CD4-positive, alpha-beta T cell treated with Interferon alpha-2 for 1 hour (primary cell): ENCODE results near the gene KIDINS220.
"Not testable (repeated sequence)": the region's sequence is repeated elsewhere in the genome, so short reads cannot be mapped to it uniquely, and the experiment has no call there.

Experiments
- DNase-seq, 2 donors: peaks; one replicate each; pipeline ENCODE4 v3.0.0-alpha.2; 2020 to 2022

Gene KIDINS220

DNA sequence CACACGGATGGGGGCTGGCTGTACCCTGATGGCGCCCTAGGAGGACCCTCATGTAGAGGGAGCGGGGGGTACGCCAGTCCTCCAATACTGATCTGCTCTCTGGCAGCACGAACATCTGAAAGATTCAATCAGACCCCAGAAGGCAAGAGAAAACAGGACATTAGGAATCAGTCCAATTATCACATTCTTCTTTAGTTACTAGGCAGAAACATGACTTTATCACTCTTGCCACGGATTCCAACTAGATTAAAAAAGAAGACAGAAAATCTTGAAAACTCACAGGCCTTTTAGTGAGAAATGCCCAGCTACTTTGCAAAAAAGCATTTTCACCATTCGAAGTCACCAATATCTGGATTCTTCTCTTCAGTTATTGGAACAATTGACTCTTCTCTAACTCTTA, 87.2 kb downstream of the KIDINS220 start:
- DNase-seq = no peak

DNA sequence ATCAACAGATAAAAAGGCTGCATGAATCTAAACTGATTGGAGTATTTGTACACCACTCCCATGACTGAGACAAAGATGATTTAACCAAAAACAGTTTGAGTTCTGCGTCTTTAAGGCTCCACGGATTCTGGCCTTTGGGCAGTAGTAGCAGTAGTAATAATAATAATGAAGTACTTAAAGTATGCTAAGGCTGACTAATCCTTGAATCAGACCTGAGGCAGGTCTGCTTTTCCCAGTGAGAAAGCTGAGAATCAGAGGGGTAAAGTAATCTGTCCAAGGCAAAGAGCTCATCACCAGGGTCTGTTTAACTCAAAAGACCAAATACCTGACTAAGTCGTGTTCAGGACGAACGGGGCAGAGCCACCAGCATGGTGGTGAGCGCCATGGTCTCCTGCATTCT, 94.2 kb downstream of the KIDINS220 start:
- DNase-seq = no peak

DNA sequence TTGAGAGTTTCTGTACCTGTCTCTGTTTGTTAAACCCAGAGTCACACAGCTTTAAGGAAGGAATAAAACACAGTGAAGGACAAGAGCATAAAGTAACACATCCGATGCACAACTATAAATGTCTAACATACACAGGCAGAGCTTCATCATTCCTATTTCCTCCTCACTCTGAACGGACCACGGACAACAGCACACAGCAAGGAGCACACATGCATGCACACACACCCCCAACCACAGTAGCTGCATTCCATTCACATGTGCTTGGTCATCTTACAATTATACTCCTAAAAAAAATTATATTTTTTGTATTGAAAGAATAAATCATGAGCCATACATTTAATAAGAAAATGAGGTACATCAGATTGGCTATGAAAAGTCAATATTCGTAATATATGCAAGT, 97.3 kb downstream of the KIDINS220 start:
- no peak for DNase-seq

DNA sequence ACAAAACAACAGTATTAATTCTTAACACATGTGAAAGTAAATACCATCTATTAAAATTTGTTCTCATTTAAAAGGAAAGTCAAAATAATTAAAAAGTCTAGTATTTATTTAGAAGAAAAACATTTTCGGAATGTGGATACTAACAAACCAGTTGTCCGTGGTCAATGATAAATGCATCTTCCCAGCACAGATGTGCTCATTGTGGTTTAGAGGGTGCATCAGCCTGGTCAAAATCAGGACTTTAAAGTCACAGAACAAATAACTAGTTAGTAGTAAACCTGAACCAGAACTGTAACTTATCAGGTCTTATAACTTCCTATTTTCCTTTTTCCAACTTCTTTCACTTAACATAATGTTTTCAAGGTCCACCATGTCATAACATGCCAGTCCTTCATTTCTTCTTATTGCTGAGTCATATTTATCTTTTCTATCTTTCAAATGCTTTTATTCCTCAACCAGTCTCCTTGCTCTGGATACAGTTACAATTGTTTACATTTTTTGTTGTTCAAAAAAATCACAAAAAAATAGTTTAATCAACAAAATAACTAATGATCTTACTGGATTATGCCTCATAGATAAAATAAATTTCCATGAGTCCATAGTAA, 99.7 kb downstream of the KIDINS220 start:
- DNase-seq = no peak

DNA sequence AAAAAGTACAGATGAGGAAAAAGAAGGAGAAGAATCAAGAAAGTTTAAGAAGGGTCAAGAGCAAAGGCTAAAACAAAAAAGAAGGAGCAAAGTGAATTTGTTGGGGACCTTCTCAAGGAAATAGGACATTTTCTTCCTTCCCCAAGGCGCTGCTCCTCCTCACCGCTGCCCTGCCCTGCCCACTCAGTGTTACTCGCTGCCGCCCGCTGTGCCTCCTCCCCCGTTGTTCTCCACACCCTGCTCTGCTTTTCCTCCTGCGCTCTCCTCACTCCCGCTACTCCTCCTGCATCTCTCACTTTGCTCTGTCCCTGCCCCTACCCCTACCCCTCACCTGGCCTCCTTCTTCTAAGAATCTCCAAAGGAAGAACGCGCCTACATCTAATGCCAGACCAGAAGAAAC, 104.8 kb downstream of the KIDINS220 start:
- DNase-seq = no peak

DNA sequence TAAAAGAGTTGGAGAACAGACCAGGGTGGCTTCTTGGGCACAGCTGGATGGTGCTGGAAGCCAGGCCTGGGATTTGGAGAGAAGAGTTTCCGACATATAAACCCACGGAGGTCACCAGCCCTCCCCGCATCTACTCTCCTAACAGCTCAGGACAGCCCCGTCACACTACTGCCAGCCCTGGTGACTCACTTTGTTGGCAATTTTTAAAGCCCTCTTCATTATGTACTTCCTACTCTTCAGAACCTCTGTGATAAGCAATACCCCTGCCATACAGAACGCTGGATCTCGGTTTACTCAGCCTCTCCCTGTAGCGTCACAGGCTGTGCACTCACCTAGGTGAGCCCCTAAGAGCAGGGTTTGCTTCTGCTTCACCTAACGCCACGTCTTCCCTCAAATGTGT, 107.5 kb downstream of the KIDINS220 start:
- DNase-seq = no peak

DNA sequence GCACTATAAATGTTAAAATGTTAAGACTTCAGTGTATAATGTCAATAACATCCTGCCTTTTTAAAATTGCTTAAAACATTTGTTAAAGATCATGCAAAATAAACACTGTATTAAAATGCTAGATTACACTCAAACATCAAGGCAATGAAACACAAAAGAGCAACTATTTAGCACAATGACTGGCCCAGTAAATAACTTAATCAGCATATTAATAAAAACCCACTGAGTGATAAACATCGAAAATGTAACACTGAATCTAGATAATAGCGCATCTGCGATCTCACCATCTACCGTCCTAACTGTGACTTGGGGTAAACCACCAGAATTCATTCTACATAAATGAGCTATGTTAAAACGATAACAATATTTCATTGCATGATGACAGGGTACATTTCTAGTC, 108.3 kb downstream of the KIDINS220 start:
- not testable (repeated sequence) for DNase-seq

DNA sequence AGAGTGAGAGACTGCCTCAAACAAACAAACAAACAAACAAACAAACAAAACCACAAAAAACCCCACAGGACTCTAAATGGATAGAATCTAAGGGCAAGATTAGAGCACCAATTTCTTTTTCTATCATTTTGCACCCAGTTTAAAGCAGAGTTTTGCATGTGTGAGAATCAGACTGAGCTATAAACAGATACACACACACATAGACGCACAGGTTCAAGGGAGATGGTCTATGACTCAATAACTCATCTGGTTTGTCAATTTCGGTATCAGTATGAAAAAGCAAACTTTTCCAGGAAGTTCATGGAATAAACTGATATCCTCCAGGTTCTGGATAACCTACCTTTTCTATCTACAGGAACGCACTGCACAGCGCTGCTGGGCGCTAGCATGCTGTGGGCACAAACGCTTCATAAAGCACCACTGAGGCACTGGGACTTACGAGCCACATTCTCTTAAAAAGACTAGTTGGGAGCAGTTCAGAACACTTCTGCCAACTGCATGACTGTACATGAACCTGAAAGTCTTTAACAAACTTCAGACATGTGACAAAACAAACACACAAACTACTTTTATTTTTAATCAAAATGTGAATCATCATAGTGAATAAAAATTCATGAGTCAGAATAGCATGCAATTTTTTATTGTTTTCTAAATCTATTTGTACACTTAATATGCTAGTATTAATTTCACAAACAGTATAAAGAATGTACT, 109.0 kb downstream of the KIDINS220 start:
- no peak for DNase-seq

DNA sequence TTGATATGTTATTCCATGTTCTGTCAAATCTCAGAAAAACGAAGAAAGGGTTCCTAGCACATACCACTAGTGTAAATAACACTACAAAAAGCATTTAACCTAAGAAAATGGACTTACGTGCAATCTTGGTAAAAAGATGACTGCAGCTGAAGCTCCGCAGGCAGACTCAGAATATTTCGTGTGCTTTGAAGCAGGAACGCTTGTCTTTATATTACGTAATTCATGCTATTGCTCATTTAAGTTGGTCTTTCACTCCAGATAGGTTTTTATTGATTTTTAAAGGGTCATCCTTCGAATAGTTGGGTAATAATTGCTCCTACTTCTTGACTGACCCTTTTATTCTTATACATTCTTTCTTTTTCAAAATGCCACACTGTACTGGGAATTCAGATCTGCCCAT, 111.6 kb downstream of the KIDINS220 start:
- DNase-seq = no peak

DNA sequence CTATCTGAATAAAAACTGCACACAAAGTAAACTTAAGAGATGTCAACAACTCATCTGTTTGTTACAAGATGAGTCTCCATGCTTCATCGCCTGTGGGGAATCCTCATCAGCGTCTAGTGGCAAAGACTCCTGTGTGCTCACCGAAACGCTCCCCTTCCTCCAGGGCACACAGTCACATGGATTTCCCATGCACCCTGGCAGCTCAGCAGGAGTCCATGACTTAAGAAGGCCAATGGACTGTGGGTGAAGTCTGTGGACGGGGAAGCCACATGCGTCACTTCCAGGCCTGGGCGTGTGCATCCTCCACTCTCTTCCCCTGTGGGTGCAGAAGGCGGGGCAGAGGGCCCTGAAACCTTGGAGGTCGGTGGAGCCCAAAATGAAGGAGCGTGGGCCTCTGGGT, 114.4 kb downstream of the KIDINS220 start:
- DNase-seq = no peak

DNA sequence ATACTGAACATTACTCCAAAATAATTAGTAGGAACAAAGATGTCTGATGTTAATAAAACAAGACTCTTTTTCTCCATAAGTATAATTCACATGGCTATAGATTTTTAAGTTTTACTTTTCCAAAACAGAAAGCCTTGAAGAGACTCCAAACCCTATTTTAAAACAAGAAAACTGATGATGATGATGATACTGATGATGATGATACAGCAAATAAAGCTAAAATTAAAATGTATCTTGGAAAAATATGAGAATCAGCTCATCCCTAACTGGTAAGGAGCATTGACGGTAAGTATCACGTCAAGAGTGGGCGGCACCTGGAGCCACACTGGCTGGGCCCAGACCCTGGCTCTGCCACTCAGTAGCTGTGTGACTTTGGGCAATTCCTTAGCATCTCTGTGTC, 116.0 kb downstream of the KIDINS220 start:
- no peak for DNase-seq

DNA sequence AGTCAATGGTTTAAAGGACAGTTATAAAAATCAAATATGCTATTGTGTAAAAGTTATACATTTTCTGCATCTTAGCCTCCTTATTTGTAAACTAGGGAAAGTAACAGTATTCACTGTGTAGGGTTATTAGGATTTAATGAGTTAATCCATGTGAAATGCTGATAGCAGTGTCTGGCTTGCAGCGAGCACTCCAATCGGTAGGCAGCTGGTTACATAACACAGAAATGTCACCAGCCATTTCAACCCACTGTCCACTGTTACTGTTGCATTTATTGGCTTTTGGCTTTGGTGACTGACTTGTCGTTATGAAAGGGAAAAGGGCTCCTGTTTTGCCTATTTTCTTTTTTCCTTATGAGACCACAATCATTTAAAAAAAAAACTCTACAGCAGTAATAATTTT, 116.7 kb downstream of the KIDINS220 start:
- DNase-seq = no peak

DNA sequence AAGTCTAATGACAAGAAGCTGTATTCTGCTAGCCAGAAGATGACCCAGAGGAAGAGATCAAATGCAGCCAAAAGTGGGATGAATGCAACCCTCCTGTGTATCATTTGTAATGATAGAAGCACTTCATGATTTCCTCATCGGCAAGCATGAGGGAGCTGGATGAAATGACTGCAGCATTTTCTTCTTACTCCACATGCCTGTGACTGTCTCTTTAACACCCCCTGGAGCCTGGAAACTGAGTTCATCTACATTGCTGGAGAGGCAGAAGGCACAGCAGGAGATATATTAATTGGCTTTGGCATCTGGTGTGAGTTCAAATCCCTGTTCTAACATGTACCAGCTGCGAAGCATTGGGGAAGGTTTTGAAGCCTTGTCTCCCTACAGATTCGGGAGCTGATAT, 117.9 kb downstream of the KIDINS220 start:
- no peak for DNase-seq

DNA sequence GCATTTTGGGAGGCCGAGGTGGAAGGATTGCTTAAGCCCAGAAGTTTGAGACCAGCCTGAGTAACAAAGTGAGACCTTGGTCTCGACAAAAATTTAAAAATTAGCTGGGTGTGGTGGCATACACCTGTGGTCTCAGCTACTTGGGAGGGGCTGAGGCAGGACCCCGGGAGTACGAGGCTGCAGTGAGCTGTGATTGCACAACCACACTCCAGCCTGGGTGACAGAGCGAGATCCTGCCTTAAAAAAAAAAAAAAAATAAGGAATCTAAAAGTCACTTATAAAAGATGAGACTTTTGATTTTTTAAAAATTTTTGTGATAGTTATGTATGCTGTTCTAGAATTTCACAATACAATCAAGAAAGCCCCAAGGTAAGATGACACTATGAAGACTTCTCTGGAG, 122.4 kb downstream of the KIDINS220 start:
- DNase-seq = no peak

DNA sequence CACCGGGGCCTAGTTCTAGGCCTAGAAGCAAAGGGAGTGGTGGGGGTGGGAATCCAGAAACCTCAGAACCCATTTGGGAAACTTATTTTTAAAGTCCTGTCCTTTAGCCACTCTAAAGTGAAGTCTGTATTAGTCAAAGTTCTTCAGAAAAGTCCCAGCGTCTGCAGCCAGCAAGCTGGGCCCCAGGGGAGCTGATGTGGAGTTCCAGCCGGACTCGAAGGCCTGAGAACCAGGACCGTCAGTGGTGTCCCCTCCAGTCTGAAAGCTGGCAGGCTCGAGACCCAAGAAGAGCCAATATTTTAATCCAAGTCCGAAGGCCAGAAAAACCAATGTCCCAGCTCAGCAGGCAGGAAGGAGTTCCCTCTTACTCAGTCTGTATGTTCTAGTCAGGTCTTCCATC, 123.1 kb downstream of the KIDINS220 start:
- DNase-seq = no peak

DNA sequence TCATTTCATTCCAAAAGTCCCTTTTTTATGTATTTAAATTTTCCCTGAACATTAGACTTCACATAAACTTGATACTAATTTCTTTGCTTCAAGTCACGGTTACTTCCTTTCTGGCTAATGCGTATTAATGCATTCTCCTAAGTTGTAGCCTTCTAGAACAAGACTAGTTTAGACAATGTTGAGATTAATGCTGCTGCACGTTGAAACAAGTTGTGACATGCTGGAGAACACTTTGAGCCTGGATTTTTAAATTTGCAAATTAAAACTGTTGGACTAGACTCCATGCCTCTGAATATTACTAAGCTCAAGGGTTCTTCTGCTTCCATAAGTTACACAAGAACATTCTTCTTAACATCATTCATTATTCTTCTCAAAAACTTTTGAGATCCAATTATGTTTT, 126.5 kb downstream of the KIDINS220 start:
- no peak for DNase-seq

DNA sequence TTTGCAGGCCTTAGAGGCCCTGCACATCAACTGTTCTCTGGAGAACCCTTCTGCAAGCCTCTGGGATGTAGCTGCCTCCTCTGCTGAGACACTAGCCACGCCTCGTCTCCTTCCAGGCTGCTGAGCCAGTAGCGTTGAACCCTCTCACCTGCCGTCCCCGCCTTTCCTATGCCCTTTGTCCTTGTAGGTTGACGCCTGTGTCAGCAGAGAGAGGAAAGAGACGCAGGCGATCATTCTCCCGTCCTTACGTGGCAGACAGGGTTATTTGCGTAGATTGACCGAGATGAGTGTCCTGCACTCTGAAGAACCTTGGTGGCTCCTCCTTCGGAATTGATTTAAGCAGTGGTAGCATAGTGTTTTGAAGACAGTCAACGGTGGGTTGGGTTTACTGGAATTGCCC, 127.8 kb downstream of the KIDINS220 start:
- DNase-seq = no peak

DNA sequence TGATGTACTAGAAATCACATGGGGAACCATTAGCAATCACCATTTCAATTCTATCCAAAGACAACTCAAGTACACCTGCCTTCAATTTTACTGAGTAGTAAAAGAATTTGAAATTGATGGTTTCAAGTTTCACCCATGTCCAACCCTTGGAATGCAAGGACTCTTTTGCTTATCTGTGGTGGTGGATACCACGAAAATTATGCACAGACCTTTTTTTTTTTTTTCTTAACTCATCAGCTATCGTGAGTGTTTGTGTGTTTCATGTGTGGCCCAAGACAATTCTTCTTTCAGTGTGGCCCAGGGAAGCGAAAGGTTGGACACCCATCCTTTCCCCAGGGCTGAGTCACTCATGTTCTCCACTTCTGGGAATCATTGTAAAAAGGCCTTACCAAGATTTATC, 132.5 kb downstream of the KIDINS220 start:
- no peak for DNase-seq

DNA sequence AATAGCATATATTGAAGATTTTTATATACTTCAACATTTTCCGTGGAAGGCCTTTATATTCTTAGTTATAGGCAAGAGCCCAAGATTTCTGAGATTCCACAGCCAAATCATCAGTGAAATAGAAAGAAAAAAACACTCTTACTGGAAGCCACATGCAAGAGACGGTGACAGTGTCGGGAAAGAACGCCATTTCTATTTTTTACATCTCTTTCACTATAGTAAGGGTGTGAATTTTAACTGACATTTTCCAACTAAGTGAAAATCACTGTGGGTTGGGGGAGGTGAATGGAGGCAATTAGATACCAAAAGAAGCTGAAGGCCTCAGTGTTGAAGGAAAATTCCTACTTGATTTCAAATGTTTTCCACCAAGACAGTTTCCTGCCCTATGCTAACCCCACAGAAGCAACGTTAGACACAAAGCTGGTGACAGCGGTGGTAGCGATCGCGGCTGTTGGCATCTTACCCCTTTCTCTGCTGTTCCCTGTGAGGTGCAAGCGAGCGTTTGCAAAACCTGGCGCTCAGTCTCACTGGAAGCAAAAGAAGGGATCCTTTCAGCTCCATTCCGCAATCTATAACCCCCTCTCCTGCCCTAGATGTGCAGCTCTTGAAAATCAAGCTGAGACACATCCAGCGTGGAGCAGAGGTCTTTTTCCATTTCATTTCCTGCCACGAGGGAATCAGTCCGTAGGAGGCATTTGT, 135.6 kb downstream of the KIDINS220 start:
- no peak for DNase-seq

DNA sequence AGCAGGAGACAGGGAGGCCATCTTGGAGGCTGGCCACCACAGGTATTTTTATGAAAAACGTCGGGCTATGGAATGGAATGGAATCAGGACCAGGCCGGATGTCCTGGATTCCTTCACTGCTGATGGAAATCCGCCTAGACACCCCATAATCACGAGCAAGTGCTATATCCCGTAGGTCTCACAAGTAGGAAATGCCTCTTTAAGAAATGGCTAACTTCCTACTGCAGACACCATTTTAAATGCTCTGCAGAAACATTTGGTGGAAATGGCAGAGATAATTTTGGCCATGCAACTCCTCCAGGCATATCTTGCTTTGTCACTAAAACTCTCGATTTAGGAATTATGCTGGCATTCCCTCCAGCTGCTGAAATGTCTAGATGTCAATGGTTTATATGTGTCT, 137.6 kb downstream of the KIDINS220 start:
- DNase-seq = no peak

DNA sequence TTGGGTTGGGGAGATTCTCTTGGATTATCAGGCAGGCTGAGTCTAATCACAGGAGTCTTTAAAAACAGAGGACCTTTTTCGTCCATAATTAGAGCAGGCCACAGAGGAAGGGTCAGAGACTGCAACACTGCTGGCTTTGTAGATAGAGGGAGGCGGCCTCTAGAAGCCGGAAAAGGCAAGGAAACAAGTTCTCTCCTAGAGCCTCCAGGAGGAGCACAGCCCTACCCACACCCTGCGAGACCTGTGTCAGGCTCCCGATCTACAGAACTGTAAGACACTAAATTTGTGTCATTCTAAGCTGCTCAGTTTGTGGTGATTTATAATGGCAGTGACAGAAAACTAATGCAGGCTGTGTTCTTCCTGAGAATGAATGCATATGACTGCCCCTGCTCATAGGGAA, 140.2 kb downstream of the KIDINS220 start:
- DNase-seq = no peak

DNA sequence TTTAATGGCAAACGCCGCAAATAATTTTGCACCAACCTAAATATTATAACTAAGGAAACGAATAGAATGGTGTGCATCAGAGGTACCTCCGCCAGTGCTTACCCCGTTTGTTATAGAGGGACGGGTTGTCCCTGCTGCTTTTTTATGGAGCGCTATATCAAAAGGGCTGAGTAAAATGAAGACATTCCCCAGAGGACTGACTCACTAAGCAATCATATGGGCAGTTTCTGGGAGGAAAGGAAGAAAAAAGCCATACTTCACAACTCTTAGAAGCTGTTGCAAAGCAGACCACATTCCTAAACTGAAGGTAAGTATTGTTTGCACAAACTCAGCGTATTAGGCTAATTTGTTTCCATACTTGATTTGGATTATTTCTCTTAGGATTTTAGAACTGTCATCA, 142.7 kb downstream of the KIDINS220 start:
- DNase-seq = no peak

DNA sequence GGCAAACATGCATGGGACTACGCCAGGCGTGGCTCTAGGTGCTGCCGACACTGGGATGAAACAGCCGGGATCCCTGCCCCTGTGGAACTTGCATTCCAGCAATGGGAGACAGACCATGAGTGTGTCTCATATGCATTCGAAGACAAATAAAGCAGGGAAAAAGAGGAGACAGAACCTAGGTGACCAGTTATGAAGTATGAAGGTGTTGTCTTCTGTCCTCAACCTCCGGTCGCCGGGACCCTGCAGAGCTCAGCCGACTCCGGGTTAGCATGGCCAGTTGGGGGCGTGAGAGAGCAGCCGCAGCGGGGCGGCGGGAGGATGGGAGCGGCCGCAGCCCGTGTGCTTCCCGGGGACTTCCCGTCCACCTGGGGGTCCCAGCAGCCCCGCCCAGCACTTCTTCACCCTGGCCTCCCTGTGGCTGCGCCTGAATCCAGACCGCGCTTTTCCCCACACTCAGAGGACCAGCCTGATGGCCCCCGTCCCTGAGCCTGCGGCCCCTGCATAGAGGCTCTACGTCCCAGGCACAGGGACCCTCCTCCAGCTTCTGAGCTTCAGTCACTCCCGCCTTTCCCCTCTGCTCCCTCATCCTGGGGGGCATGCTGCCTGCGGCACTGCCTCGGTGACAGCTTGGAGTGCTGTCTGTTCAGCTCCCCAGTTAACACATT, 144.1 kb downstream of the KIDINS220 start:
- peak in 1 of 2 donors; percentile 22 for DNase-seq

DNA sequence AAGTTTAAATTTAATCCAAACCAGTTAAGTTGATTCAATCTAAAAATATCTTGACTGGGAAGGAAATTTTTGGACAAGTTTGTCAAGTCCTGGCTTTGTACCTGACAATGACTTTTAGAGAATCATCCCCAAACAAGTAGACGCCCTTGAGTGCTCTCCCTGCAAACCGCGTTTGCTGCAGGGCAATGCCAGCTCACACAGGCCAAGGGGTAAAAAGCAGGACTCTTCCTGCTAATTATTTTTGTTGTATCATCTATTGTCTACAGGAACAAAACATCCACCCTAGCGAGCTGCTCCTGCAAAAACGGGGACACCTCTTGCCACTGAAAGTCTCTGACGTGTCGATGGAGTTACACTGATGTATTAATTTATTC, 144.6 kb downstream of the KIDINS220 start:
- DNase-seq = no peak
